Stimulated activated naive CD4-positive, alpha-beta T cell treated with Interleukin-2 at 50 U/mL for 16 hours (primary cell): ENCODE measurements around the gene ROBO1.

Experiments
- DNase-seq: peaks from one replicate; lab custom pipeline; 2025; lab: John Stamatoyannopoulos, UW

ROBO1 gene

GRCh38 chr3:79467721-79468120, 300.1 kb downstream of the ROBO1 start:
- DNase-seq, result no peak

GRCh38 chr3:79461129-79461792, 306.5 kb downstream of the ROBO1 start:
- no peak for DNase-seq

GRCh38 chr3:79453600-79453999, 314.2 kb downstream of the ROBO1 start:
- no peak for DNase-seq

GRCh38 chr3:79436387-79436786, 331.4 kb downstream of the ROBO1 start:
- DNase-seq, result no peak

GRCh38 chr3:79427081-79427480, 340.7 kb downstream of the ROBO1 start:
- DNase-seq, result no peak

GRCh38 chr3:79424811-79425210, 343.0 kb downstream of the ROBO1 start:
- no peak for DNase-seq

GRCh38 chr3:79423417-79423816, 344.4 kb downstream of the ROBO1 start:
- DNase-seq, result no peak

GRCh38 chr3:79421273-79421672, 346.5 kb downstream of the ROBO1 start:
- no peak for DNase-seq

GRCh38 chr3:79418855-79419621, 348.8 kb downstream of the ROBO1 start:
- DNase-seq, result no peak

GRCh38 chr3:79415356-79415755, 352.4 kb downstream of the ROBO1 start:
- no peak for DNase-seq

- no peak for DNase-seq
Measured at GRCh38 chr3:79414806-79415205, 353.0 kb downstream of the ROBO1 start.

- DNase-seq, result no peak
Measured at GRCh38 chr3:79414035-79414434, 353.8 kb downstream of the ROBO1 start.

GRCh38 chr3:79412537-79412936, 355.3 kb downstream of the ROBO1 start:
- no peak for DNase-seq

- DNase-seq, result no peak
Measured at GRCh38 chr3:79410617-79411016, 357.2 kb downstream of the ROBO1 start.

- DNase-seq, result no peak
Measured at GRCh38 chr3:79410136-79410535, 357.7 kb downstream of the ROBO1 start.

GRCh38 chr3:79406175-79406574, 361.6 kb downstream of the ROBO1 start:
- DNase-seq, result no peak

- DNase-seq, result no peak
Measured at GRCh38 chr3:79405183-79405582, 362.6 kb downstream of the ROBO1 start.

GRCh38 chr3:79396595-79396994, 371.2 kb downstream of the ROBO1 start:
- no peak for DNase-seq

- no peak for DNase-seq
Measured at GRCh38 chr3:79392479-79392878, 375.3 kb downstream of the ROBO1 start.

GRCh38 chr3:79390352-79390751, 377.4 kb downstream of the ROBO1 start:
- DNase-seq, result no peak

- DNase-seq, result no peak
Measured at GRCh38 chr3:79385211-79385610, 382.6 kb downstream of the ROBO1 start.

- no peak for DNase-seq
Measured at GRCh38 chr3:79383402-79384012, 384.3 kb downstream of the ROBO1 start.

GRCh38 chr3:79380581-79380980, 387.2 kb downstream of the ROBO1 start:
- no peak for DNase-seq
